Measurements from ENCODE around the gene KCTD16. TPM values are rescaled to one million over a fixed set of nuclear protein-coding genes. Genes with fewer than 3 reads are reported as not detected.
A peak's percentile ranks its signal among the peaks of the same experiment; 100 is the strongest.

The KCTD16 gene
- total RNA-seq, 2 donors from 2014 or later: 0.02 to 0.03 TPM

DNA sequence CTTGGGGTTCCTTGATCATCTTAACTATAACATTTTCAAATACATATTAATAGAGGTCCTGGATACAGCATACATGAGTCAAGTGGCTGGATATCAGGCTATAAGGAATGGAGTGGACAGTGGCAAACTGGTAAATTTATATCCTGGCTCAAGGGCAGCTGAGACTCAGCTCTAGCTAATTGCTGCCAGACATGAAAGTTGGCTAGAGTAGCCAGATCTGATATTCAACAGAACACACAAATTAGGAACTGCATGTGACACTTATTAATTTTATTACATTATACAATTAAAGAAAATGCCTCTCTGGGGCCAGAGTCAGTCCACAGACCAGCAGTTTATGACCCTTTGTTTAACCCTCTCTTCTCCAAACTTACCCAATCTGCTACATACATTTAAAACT lies 206.5 kb downstream of the KCTD16 start:
- Histone ChIP-seq H3K9ac (ENCODE audit: low read depth in 2 of 2, low read length in 2 of 2) (no peak overlapping the region), H3K36me3 (no peaks in the 10 kb centered on the region), H3K27ac (no peak overlapping the region), H3K9me3 (no peaks in the 10 kb centered on the region), H3K27me3 (no peaks in the 10 kb centered on the region), H3K4me1 (no peaks in the 10 kb centered on the region), H3K4me3 (no peak overlapping the region)
- no peak for DNase-seq
- no peak for TF ChIP-seq CTCF (IDR thresholded peaks at IDR 0.05)
- intact Hi-C loops (cut with DNase I): no loop called here

GRCh38 chr5:144378681-144379080 lies 208.0 kb downstream of the KCTD16 start:
- H3K36me3 ChIP-seq: no peaks in the 10 kb centered on the region
- no peak overlapping the region for H3K27ac ChIP-seq
- intact Hi-C loops (cut with DNase I): no loop called here
- no peak overlapping the region for H3K9ac ChIP-seq (ENCODE audit: low read depth in 2 of 2, low read length in 2 of 2)
- no peak for DNase-seq
- TF ChIP-seq CTCF (IDR thresholded peaks at IDR 0.05): no peak
- no peaks in the 10 kb centered on the region for H3K4me1 ChIP-seq
- no peak overlapping the region for H3K4me3 ChIP-seq
- no peaks in the 10 kb centered on the region for H3K9me3 ChIP-seq
- H3K27me3 ChIP-seq: no peaks in the 10 kb centered on the region

DNA sequence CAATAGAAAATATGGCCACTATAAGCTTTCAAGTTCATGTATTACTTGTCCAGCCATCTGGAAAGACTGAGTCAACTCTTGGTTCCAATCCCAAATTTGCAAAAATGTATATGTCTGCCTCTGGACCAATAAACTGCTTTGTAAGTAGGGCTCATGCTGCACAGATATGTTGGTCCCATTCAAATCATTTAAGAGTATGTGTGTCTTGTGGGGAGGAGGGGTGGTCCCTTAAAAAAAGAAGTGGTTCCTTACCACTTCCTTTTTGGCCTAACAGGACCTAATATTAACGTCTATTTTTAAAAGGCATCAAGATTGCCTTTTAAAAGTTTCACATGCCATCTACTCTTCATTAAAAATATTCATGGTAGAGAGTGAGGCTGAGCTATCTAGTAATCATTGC lies 214.9 kb downstream of the KCTD16 start:
- no peaks in the 10 kb centered on the region for H3K9me3 ChIP-seq
- intact Hi-C loops (cut with DNase I): no loop called here

DNA sequence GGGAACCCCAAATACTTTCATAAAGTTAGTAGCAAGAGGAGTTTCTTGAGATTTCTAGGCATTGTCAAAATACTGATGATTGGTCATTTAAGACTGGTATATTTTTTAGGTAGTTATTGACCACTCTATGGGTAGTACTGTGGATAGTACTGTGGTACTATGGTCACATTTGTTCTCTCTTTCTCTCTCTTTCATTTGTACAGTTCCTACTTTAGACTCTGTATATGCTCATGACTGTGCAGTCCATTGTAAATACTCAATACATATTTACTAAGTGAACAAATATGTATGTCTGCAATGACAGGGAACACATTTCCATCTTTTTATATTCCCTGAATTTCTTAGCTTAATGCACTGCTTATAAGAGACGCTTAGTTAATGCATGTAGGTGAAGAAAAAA lies 215.6 kb downstream of the KCTD16 start:
- Histone ChIP-seq H3K27me3 (no peaks in the 10 kb centered on the region), H3K9me3 (no peaks in the 10 kb centered on the region), H3K36me3 (no peaks in the 10 kb centered on the region), H3K9ac (ENCODE audit: low read depth in 2 of 2, low read length in 2 of 2) (no peak overlapping the region), H3K27ac (no peak overlapping the region), H3K4me3 (no peak overlapping the region), H3K4me1 (no peaks in the 10 kb centered on the region)
- intact Hi-C loops (cut with DNase I): no loop called here
- DNase-seq: no peak
- no peak for TF ChIP-seq CTCF (IDR thresholded peaks at IDR 0.05)

More for the DNA sequence above, 214.9 kb downstream of the KCTD16 start:
- no peak for TF ChIP-seq CTCF (IDR thresholded peaks at IDR 0.05)
- H3K4me1 ChIP-seq: no peaks in the 10 kb centered on the region
- no peaks in the 10 kb centered on the region for H3K36me3 ChIP-seq
- H3K4me3 ChIP-seq: no peak overlapping the region
- DNase-seq: no peak
- no peak overlapping the region for H3K9ac ChIP-seq (ENCODE audit: low read depth in 2 of 2, low read length in 2 of 2)
- H3K27me3 ChIP-seq: no peaks in the 10 kb centered on the region
- no peak overlapping the region for H3K27ac ChIP-seq

DNA sequence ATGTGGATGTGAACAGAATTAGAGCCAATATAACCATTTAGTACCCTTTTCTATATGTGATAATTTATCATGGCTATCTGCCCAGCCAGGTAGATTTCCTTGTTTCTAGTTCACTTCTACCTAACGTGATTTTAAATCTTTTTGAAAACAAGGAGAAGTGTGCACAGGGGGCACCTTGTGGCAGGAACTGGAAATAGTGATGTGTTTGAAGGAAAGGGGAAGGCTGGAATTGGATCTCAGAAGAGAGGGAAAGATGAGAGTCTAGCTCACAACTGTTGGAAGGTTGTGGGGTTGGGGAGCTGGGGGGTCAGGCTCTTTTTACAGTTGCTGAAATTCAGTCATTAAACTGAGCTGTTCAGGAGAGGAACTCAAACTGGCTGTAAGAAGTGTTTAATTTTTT lies 219.5 kb downstream of the KCTD16 start:
- Histone ChIP-seq H3K4me1 (no peaks in the 10 kb centered on the region), H3K27ac (no peak overlapping the region), H3K9ac (ENCODE audit: low read depth in 2 of 2, low read length in 2 of 2) (no peak overlapping the region), H3K27me3 (no peaks in the 10 kb centered on the region), H3K4me3 (no peak overlapping the region), H3K36me3 (no peaks in the 10 kb centered on the region), H3K9me3 (no peaks in the 10 kb centered on the region)
- no peak for DNase-seq
- intact Hi-C loops (cut with DNase I): no loop called here
- peak; percentile 21 for TF ChIP-seq CTCF (IDR thresholded peaks at IDR 0.05)

DNA sequence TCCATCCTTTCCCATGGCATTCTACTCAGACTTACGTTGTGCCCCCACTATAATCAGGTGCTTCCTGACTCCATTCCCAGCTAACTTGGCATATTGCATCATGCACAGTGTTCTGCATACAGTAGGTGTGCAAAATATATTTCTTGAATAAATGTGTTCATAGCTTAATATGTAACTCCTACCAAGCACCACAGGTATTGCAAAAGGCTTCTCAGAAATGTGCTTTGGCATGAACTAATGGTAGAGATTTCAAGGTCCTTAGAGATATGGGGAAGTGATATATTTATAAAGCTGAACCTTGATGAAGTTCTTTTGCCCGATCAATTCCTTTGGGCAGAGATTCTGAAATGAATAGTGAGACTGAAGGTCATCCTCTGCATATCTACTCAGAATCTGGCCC lies 220.4 kb downstream of the KCTD16 start:
- Histone ChIP-seq H3K9me3 (no peaks in the 10 kb centered on the region), H3K27ac (no peak overlapping the region), H3K4me3 (no peak overlapping the region), H3K36me3 (no peaks in the 10 kb centered on the region), H3K4me1 (no peaks in the 10 kb centered on the region), H3K9ac (ENCODE audit: low read depth in 2 of 2, low read length in 2 of 2) (no peak overlapping the region), H3K27me3 (no peaks in the 10 kb centered on the region)
- intact Hi-C loops (cut with DNase I): no loop called here
- no peak for DNase-seq
- TF ChIP-seq CTCF (IDR thresholded peaks at IDR 0.05): no peak
